Neural cell (in vitro differentiated cells): Measurements from ENCODE around the gene TLX3. TPM values are rescaled to one million over a fixed set of nuclear protein-coding genes. Genes with fewer than 3 reads are reported as not detected.

Experiments
- H2AFZ ChIP-seq: fragments of 200-600, 300-800 bp; sonication (generic), shearing (Covaris generic); 2 replicates; pipeline ENCODE4 v1.6.0; 2014; ENCODE audit warnings: low read depth, mild to moderate bottlenecking, antibody characterized with exemption, low read length, moderate library complexity
- H3F3A ChIP-seq: fragments of 200-600 bp; shearing (Covaris generic); 2 replicates; pipeline ENCODE4 v1.6.1; 2016; ENCODE audit warnings: mild to moderate bottlenecking, moderate library complexity, mixed read lengths, antibody characterized with exemption, low read length; ENCODE audit not compliant: insufficient read depth, poor library complexity, severe bottlenecking
- H3K27ac ChIP-seq: fragments of 200-600, 300-800 bp; sonication (generic), shearing (Covaris generic); 2 replicates; pipeline ENCODE4 v1.5.1; 2014; ENCODE audit warnings: mild to moderate bottlenecking, low read length, moderate library complexity
- H3K27me3 ChIP-seq: fragments of 300-800, 200-600 bp; sonication (generic), shearing (Covaris generic); 2 replicates; pipeline ENCODE4 v1.6.0; 2014; ENCODE audit warnings: mild to moderate bottlenecking, low read depth, low read length, moderate library complexity; ENCODE audit not compliant: insufficient read depth
- H3K36me3 ChIP-seq: fragments of 300-800, 200-600 bp; sonication (generic), shearing (Covaris generic); 2 replicates; pipeline ENCODE4 v1.5.1; 2014; ENCODE audit warnings: mild to moderate bottlenecking, antibody characterized with exemption, low read length, moderate library complexity; ENCODE audit not compliant: insufficient read depth
- H3K4me2 ChIP-seq: fragments of 300-800, 200-600 bp; sonication (generic), shearing (Covaris generic); 2 replicates; pipeline ENCODE4 v1.6.0; 2014; ENCODE audit warnings: mild to moderate bottlenecking, low read length
- H3K4me3 ChIP-seq: fragments of 300-800, 200-600 bp; sonication (generic), shearing (Covaris generic); 2 replicates; pipeline ENCODE4 v1.5.1; 2014; ENCODE audit warnings: mild to moderate bottlenecking, low read length, moderate library complexity
- H3K79me2 ChIP-seq: fragments of 200-600 bp; shearing (Covaris generic); replicated peaks from 2 replicates; pipeline ENCODE4 v1.6.0; 2014; ENCODE audit warnings: mild to moderate bottlenecking, low read length, moderate library complexity; ENCODE audit not compliant: insufficient read depth
- H3K9ac ChIP-seq: fragments of 300-800, 200-600 bp; sonication (generic), shearing (Covaris generic); 2 replicates; pipeline ENCODE4 v1.6.1; 2016; ENCODE audit warnings: mild to moderate bottlenecking, low read length, mixed read lengths
- H3K9me2 ChIP-seq: fragments of 200-600 bp; shearing (Covaris generic); 2 replicates; pipeline ENCODE4 v1.6.1; 2016; ENCODE audit warnings: mild to moderate bottlenecking, low read length, mixed read lengths; ENCODE audit not compliant: insufficient read depth
- H3K9me3 ChIP-seq: fragments of 200-600, 300-800 bp; sonication (generic), shearing (Covaris generic); 2 replicates; pipeline ENCODE4 v1.6.1; 2016; ENCODE audit warnings: mild to moderate bottlenecking, mixed run types, low read length, moderate library complexity, mixed read lengths
- H4K20me1 ChIP-seq: fragments of 200-600 bp; shearing (Covaris generic); 2 replicates; pipeline ENCODE4 v1.6.1; 2016; ENCODE audit warnings: mild to moderate bottlenecking, mixed run types; ENCODE audit not compliant: insufficient read depth
- CTCF ChIP-seq: fragments of 450-650 bp; IDR thresholded peaks from 2 replicates; pipeline ENCODE4 v1.5.1; 2014; ENCODE audit warnings: antibody characterized with exemption, mild to moderate bottlenecking, moderate library complexity; ENCODE audit not compliant: poor library complexity, severe bottlenecking
- EZH2 ChIP-seq: fragments of 200-600, 300-800 bp; shearing (Covaris generic), sonication (generic); IDR thresholded peaks from 2 replicates; pipeline ENCODE4 v1.6.1; 2014; ENCODE audit warnings: antibody characterized with exemption, low read length, borderline replicate concordance, mild to moderate bottlenecking; ENCODE audit not compliant: insufficient read depth, poor library complexity, severe bottlenecking
- MXI1 ChIP-seq: fragments of 450-650 bp; conservative IDR thresholded peaks from 2 replicates; pipeline ENCODE4 v1.6.1; 2014; ENCODE audit warnings: antibody characterized with exemption, mild to moderate bottlenecking; ENCODE audit not compliant: poor library complexity, severe bottlenecking
- RAD21 ChIP-seq: fragments of 450-650 bp; conservative IDR thresholded peaks from 2 replicates; pipeline ENCODE4 v1.6.1; 2014; ENCODE audit warnings: antibody characterized with exemption, mild to moderate bottlenecking, moderate library complexity
- SMC3 ChIP-seq: fragments of 450-650 bp; conservative IDR thresholded peaks from 2 replicates; pipeline ENCODE4 v1.6.1; 2014; ENCODE audit warnings: antibody characterized with exemption, mild to moderate bottlenecking, moderate library complexity; ENCODE audit not compliant: poor library complexity
- TAF1 ChIP-seq: IDR thresholded peaks from 2 replicates; pipeline ENCODE4 v1.6.1; 2012; ENCODE audit warnings: low read depth
- polyA plus RNA-seq: library from polyadenylated mRNA; depleted of rRNA; stranded (reverse); fragments of >200 nt; gene quantifications from 2 replicates; pipeline ENCODE4 v1.2.3, GENCODE V29; 2014
- TF ChIP-seq, protein P1 (sequence below): IDR thresholded peaks from 2 replicates; pipeline ENCODE4 v1.6.1; 2012; ENCODE audit warnings: borderline replicate concordance

The TLX3 gene
- polyA plus RNA-seq, 1 donor from 2014 or later = not detected

GRCh38 chr5:171335616-171336015, 26.6 kb downstream of the TLX3 start:
- H3K9ac ChIP-seq = no peak overlapping the region
- H3K27me3 ChIP-seq = peaks cover 28% of the 10 kb centered on the region
- no peak overlapping the region for H3K27ac ChIP-seq
- H3K36me3 ChIP-seq = no peaks in the 10 kb centered on the region
- H3K9me2 ChIP-seq = no peaks in the 10 kb centered on the region
- H3K4me2 ChIP-seq = no peak overlapping the region
- no peak overlapping the region for H2AFZ ChIP-seq
- no peak overlapping the region for H3K4me3 ChIP-seq
- TF ChIP-seq CTCF = no peak
- no peak for TF ChIP-seq SMC3
- TF ChIP-seq TAF1 = no peak
- H3K79me2 ChIP-seq = no peaks in the 10 kb centered on the region
- H4K20me1 ChIP-seq = no peaks in the 10 kb centered on the region
- no peaks in the 10 kb centered on the region for H3K9me3 ChIP-seq
- H3F3A ChIP-seq = no peaks in the 10 kb centered on the region

GRCh38 chr5:171336521-171337209, 27.6 kb downstream of the TLX3 start:
- TF ChIP-seq RAD21 = peak; percentile 79
- peak; percentile 74 for TF ChIP-seq CTCF
- TF ChIP-seq EZH2 = no peak
- no peak for TF ChIP-seq TAF1
- no peak for TF ChIP-seq MXI1
- TF ChIP-seq, protein P1, sequence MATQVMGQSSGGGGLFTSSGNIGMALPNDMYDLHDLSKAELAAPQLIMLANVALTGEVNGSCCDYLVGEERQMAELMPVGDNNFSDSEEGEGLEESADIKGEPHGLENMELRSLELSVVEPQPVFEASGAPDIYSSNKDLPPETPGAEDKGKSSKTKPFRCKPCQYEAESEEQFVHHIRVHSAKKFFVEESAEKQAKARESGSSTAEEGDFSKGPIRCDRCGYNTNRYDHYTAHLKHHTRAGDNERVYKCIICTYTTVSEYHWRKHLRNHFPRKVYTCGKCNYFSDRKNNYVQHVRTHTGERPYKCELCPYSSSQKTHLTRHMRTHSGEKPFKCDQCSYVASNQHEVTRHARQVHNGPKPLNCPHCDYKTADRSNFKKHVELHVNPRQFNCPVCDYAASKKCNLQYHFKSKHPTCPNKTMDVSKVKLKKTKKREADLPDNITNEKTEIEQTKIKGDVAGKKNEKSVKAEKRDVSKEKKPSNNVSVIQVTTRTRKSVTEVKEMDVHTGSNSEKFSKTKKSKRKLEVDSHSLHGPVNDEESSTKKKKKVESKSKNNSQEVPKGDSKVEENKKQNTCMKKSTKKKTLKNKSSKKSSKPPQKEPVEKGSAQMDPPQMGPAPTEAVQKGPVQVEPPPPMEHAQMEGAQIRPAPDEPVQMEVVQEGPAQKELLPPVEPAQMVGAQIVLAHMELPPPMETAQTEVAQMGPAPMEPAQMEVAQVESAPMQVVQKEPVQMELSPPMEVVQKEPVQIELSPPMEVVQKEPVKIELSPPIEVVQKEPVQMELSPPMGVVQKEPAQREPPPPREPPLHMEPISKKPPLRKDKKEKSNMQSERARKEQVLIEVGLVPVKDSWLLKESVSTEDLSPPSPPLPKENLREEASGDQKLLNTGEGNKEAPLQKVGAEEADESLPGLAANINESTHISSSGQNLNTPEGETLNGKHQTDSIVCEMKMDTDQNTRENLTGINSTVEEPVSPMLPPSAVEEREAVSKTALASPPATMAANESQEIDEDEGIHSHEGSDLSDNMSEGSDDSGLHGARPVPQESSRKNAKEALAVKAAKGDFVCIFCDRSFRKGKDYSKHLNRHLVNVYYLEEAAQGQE = no peak
- peak; percentile 86 for TF ChIP-seq SMC3

More at GRCh38 chr5:171336521-171337209, 27.6 kb downstream of the TLX3 start:
- Histone ChIP-seq H4K20me1 (no peaks in the 10 kb centered on the region), H3K27me3 (peaks cover 28% of the 10 kb centered on the region), H3K4me3 (peak overlapping the region; percentile 54), H3K9me3 (no peaks in the 10 kb centered on the region), H3K79me2 (no peaks in the 10 kb centered on the region), H2AFZ (no peak overlapping the region), H3K9ac (no peak overlapping the region), H3K4me2 (no peak overlapping the region), H3K9me2 (no peaks in the 10 kb centered on the region), H3K36me3 (no peaks in the 10 kb centered on the region), H3F3A (no peaks in the 10 kb centered on the region), H3K27ac (no peak overlapping the region)
